GM21423 (cell line): ENCODE data around the gene TACC2.
"Not testable (repeated sequence)": the region's sequence is repeated elsewhere in the genome, so short reads cannot be mapped to it uniquely, and the experiment has no call there.

Experiments used
- ATAC-seq: cut with Tn5 transposase; IDR thresholded peaks from one replicate; pipeline ENCODE4 v1.9.1; 2021; ENCODE audit warnings: mild to moderate bottlenecking, moderate library complexity; ENCODE audit not compliant: unreplicated experiment

Gene TACC2

GRCh38 chr10:122089311-122090017 is 100.5 kb downstream of the TACC2 start:
- no peak for ATAC-seq

- no peak for ATAC-seq
Measured at GRCh38 chr10:122091722-122092121, 102.8 kb downstream of the TACC2 start.

GRCh38 chr10:122093076-122093475 is 104.1 kb downstream of the TACC2 start:
- no peak for ATAC-seq

GRCh38 chr10:122096181-122096580 is 107.2 kb downstream of the TACC2 start:
- ATAC-seq: not testable (repeated sequence)

- ATAC-seq: no peak
Measured at GRCh38 chr10:122096705-122097104, 107.7 kb downstream of the TACC2 start.

GRCh38 chr10:122097935-122098334 is 109.0 kb downstream of the TACC2 start:
- no peak for ATAC-seq

GRCh38 chr10:122098924-122099323 is 110.0 kb downstream of the TACC2 start:
- ATAC-seq: no peak

GRCh38 chr10:122099562-122099961 is 110.6 kb downstream of the TACC2 start:
- no peak for ATAC-seq

GRCh38 chr10:122102146-122102868 is 113.3 kb downstream of the TACC2 start:
- no peak for ATAC-seq

- no peak for ATAC-seq
Measured at GRCh38 chr10:122102869-122103525, 114.0 kb downstream of the TACC2 start.

GRCh38 chr10:122103592-122103991 is 114.6 kb downstream of the TACC2 start:
- no peak for ATAC-seq

GRCh38 chr10:122108786-122109185 is 119.8 kb downstream of the TACC2 start:
- not testable (repeated sequence) for ATAC-seq

- no peak for ATAC-seq
Measured at GRCh38 chr10:122112021-122112616, 123.2 kb downstream of the TACC2 start.

GRCh38 chr10:122112625-122113160 is 123.7 kb downstream of the TACC2 start:
- peak; percentile 49 for ATAC-seq

GRCh38 chr10:122113161-122113944 is 124.4 kb downstream of the TACC2 start:
- peak; percentile 34 for ATAC-seq

- ATAC-seq: no peak
Measured at GRCh38 chr10:122113945-122114747, 125.2 kb downstream of the TACC2 start.

GRCh38 chr10:122115874-122116273 is 126.9 kb downstream of the TACC2 start:
- ATAC-seq: no peak

- no peak for ATAC-seq
Measured at GRCh38 chr10:122116331-122116730, 127.4 kb downstream of the TACC2 start.

GRCh38 chr10:122117475-122117874 is 128.5 kb downstream of the TACC2 start:
- ATAC-seq: no peak
